ENCODE measurements around the gene IL11RA.
A peak's percentile ranks its signal among the peaks of the same experiment; 100 is the strongest.

Gene IL11RA

DNA sequence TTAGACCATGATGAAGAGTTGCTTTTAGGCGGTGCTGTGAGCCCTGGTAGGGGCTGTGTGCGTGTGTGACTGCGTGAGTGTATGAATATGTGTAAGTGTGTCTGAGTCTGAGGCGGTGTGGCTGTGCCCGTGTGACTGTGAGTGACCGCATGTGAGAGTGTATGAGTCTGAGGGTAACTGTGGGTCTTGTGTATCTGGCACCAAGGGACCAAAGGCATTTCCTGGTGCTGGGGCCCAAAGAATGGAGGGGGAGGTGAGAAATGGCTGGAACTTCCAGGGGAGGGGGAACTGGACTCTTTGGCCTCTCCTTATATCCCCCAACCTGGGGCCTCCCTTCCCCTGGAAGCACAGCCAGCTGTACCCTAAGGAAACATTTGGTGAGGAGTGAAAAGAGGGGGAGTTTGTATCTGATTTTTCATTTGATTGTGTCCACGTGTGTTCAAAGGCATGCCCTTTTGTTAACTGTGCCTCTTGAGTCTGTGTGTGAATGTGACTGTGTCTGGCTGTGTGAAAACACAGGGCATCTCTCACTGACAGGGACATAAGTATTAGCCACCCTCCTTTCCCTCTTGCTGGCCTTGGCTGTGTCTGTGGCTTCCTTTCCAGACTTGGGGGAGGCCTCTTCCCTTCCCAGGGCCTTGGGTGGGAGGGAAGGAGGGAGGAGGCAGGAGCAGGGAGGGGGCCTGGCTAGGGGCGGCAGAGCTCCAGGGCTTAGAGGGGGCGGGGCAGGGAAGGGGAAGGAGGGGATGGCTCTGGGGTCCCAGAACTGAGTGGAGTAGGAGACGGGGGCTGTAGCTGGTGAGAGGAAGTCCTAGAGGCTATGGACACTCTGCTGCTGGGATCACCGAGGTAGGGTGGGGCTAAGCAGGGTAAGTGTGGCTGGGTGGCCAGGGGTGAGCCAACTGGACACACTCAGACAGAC is 1.4 kb downstream of the IL11RA start:
- no peak for DNase-seq (ENCODE audit: low read depth in 2 of 2)

DNA sequence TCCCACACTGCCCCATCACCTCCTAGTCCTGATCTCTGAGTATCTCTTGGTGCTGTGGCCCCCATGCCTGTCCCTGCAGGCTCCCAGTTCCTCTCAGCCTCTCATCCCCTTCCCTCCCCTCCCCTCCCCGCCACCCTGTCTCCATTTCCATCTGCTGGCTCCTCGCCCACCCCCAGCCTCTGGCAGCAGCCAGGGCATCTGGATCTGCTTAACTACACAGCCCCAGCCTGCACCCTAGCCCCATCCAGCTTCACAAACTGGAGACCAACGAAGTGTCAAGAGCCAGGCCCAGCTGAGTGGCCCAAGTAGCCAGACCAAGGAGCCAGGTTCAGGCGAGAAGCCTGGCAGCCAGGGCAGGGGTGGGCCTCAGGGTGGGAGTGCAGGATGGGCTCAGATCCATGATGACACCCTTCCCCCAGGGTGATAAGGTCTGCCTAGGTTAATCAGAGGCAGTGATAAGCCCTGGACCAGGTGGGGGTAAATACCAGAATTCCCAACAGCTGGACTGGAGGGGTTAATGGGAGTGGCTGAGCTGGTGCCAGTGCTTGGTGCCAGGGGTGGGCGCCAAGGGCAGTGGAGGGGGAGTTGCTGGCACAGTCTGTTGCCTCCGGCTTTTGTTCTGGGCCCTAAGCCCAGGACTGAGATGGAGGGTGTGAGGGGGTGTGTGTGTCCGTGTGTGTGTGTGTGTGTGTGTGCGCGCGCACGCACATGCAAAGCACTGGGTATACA is 2.5 kb downstream of the IL11RA start:
- no peak for DNase-seq (ENCODE audit: low read depth in 2 of 2)

DNA sequence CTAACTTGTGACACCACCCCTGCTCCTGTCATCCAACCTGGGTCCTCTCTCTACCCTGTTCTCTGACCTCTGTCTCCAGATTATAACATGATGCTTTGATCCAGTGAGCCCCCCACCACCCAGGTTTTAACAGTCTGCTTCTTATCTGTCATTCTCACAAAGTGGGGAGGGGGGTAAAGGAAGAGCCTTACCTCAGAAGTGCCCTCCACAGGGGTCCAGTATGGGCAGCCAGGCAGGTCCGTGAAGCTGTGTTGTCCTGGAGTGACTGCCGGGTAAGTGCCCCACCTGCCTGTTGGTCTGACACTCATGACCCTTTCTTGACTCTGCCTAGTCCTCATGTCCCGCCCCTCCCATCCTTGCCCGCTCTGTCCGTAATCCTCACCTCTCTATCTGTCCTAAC is 3.4 kb downstream of the IL11RA start:
- no peak for DNase-seq (ENCODE audit: low read depth in 2 of 2)

DNA sequence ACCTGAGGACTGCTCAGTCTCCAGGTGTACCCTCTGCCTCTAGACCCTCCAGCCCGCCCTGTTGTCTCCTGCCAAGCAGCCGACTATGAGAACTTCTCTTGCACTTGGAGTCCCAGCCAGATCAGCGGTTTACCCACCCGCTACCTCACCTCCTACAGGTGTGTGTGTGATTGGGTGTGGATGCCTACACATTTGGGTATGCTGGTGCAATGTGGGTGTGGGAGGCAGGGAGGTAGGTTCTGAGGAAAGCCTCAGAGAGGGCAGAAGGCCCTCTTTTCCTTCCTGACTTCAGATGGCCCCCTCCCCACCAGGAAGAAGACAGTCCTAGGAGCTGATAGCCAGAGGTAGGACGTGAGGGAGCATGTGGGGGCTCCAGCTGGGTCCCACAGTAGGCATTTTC is 5.0 kb downstream of the IL11RA start:
- DNase-seq (ENCODE audit: low read depth in 2 of 2), result no peak

DNA sequence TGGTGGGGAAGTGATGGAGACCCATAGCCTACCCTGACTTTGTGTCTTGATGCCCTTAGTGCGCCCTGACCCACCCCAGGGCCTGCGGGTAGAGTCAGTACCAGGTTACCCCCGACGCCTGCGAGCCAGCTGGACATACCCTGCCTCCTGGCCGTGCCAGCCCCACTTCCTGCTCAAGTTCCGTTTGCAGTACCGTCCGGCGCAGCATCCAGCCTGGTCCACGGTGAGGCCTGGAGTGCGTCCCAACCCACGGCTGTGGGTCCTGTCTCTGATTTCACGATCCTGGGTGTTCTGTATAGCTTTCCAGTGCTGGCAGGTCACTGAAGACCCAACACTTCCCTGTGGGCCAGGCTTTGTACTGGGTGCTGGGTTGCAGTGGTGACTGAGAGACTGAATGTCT is 6.5 kb downstream of the IL11RA start:
- DNase-seq (ENCODE audit: low read depth in 2 of 2), result no peak

DNA sequence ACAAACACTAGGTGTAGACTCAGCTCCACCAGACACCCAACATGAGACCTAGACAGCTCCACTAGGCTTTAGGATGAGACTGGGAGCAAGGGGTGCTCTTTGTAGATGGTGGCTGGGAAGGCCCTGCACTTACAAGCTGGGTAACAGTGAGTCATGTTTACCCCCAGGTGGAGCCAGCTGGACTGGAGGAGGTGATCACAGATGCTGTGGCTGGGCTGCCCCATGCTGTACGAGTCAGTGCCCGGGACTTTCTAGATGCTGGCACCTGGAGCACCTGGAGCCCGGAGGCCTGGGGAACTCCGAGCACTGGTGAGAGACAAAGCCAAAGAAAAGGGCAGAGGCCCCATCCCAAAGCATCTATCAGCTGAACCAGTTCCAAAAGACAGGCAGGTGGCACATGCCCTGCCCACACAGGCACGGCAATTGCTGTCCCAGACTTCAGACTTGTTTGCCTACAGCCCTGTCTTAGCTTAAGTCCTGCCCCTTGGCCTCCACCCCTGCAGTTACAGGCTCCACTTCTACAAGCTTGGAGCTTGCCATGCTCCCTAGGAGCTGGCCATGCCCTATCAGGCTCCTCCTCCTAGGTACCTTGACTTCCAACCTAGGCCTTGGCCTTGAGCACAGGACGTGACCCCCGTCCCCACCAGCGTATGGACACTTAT is 7.7 kb downstream of the IL11RA start:
- no peak for DNase-seq (ENCODE audit: low read depth in 2 of 2)

DNA sequence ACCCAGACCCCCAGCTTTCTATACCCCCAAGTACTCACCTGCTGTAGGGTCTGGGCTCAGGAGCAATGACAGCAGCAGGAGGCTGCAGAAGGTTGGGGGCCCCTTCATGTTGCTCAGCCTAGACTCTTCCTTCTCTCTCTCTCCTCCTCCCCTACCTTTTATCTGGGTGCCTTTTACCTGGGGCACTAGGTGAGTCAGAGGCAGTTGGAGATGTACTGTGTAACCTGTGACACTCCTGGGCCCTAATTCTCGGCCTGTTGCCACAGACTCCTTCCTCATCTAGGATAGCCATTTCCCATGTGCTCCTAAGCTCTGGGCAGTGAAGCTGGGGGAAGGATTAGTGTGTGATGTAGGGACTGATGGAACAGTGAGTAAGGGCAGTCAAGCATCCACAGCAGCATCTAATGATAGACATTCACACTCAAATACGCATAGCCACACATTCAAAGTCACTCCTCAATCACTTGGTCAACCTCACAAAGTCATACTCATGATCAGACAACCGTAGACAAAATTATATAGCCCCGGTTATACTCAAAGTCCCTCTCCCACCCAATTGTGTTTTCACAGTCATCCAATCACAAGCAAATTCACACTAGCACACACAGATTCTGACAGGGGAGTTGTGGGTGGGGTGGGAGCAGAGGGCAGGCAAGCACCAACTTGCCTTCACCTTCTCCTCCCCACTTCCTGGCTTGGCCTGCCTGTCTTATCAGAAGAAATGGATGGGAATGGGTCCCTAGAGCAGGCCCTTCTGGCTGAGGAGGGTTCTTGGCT is 10.7 kb downstream of the IL11RA start, which contains the start of gene CCL27:
TSS of gene CCL27 (minus strand) at position 132 of the 777 bp plus-strand sequence. CDS start at position 108, 24 bp downstream.
- DNase-seq (ENCODE audit: low read depth in 2 of 2), result no peak

DNA sequence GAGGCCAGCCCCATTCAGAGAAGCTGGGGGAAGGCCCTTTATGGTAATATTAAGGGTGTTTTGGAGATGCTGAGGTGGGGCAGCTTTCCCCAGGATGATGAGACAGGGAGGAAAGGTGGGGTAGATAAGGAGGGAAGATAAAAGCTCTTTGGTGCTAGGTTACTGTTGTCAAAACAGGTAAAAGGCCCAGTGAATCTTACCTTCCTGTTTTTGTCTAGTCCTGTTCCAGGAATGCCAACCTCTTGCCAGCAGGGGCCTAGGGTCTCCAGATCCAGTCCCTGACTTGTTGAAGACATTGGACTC is 11.3 kb downstream of the IL11RA start:
- no peak for DNase-seq (ENCODE audit: low read depth in 2 of 2)

DNA sequence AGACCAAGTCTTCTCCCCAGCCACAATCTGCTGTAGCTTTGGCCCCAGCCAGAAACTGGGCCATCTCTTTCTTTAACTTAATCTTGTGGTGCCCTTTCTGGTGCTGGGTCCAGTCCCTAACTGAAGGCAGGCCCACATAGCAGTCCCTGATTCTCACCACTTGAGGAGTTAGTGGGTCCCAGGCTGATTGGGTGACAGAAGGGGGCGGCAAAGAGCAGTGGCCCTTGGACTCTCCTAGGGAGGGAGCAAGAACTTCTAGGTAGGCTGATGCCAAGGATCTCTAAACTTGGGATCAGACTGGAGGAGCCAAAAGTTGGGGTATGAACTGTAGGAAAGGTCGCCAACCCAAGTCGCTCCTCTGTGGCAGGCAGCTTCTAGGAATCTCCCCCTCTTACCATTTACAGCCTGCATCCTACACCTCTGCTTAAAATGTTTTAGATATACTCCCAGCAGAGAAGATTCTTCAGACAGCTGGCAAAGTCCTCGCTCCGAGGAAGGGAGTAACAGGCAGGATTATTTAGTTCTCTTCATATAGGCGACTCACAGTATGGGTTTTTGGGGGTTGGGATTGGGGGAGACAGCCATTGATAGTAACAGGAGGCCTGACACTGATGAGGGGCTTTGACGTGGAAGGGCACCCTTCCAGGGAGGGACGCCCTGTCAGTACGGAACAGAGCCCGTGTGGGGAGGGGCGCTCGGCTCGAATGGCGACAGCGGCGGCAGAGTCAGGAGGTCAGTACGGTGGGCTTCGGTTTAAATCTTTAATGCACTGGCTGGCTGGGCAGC is 12.5 kb downstream of the IL11RA start:
- peak; percentile 52 to 77 for DNase-seq (ENCODE audit: low read depth in 2 of 2)

DNA sequence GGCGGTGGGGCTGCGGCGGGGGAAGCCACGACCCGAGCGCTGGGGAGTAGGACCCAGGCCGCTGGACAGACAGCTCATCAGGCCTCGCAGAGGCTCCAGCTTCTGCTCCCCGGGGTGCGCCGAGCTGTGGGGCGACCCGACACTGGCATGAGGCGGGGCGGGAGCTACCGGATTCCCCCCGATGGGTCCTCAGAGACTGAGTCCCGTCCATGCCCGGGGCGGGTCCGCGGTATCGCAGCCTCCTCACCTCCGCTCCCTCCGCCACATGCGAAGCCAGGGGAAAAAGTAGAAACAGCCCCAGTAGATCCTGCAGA is 13.0 kb downstream of the IL11RA start:
- DNase-seq (ENCODE audit: low read depth in 2 of 2), result no peak

DNA sequence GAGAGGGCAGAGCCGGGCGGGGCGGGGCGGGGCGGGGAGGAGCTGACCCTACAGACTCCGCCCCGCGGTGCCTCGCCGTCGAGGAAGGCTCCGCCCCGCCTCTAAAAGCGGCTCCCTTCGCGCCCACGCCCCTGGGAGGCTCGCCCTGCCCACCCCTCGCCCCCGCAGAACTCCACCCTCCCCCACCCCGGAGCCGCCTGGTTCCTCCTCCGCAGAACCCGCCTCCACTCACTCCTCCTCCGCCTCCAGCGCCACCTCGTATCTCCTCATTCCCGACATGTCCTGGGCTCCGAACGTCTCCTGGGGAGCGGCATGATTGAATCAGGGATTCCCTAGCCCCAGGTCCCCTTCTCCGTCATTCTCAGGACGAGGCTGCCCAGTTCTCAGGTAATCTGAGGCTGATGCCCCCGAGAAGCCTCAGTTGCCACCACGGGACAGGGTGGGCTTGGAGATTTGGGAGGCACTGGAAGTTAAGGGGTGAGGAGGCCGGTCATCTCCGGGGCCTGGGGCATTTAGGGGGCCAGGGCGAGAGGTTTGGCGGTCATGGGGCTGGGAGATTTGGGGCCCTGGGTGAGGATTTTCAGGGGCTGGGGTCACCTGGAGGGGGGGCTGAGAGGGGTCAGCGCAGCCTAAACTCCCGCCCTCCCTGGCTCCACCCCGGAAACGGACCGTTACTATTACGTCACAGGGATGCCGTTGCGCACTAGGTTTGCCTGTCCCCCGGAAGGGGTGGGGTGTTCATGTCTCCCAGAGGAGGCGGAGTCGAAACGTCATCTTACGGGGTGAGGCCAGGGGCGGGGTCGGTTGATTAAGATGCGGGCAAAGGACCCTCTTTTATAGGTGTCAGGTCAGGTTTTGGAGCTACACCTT is 13.6 kb downstream of the IL11RA start:
- peak; percentile 75 to 80 for DNase-seq (ENCODE audit: low read depth in 2 of 2)

DNA sequence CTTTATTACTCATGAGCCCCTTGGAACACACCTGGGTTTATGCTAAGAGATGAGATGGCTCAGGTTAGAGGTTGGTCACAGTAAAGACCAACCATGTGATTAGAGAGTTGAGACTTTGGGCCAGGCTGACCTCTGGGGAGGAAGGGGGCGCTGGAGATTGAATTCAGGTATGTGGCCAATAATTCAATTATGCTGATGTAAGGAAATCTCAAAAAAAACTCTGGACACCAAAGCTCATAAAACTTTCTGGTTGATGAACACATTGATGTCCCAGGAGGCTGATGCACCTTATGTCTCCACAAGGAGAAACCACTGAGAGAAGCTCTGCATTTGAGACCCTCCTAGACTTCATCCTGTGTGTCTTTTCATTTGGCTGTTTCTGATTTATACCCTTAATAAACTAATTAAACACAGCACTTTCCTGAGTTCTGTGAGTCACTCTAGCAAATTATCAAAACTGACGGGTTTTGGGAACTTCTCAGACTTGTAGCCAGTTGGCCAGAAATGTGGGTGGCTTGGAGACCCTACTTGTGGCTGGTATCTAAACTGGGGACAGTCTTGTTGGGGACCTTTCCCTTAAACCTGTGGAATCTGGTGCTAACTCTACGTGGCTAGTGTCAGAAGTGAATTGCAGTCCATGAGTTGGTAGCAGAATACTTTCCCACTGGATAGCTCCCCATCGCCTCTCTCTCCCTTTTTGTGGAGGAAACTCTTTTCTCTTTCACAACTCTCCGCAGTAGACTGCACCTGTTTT is 18.0 kb downstream of the IL11RA start:
- no peak for DNase-seq (ENCODE audit: low read depth in 2 of 2)

DNA sequence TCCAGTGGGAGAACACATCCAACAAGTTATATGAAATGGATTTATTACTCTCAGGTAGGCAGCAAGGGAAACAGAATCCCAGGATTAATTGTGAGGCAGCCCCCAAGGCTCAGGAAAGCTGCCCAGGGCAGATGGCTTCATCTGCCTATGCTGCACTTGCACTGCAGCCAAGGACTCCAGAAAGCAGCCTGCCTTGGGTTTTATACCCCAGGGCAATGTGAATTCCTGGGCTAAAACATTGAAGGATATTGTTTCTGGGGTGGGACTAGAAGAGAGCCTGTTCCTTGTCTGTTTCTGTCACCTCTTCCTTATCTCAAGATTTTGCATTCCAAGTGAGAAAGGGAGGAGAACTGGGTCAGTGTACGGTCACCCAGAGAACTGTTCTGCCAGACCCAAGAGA is 19.3 kb downstream of the IL11RA start:
- no peak for DNase-seq (ENCODE audit: low read depth in 2 of 2)

DNA sequence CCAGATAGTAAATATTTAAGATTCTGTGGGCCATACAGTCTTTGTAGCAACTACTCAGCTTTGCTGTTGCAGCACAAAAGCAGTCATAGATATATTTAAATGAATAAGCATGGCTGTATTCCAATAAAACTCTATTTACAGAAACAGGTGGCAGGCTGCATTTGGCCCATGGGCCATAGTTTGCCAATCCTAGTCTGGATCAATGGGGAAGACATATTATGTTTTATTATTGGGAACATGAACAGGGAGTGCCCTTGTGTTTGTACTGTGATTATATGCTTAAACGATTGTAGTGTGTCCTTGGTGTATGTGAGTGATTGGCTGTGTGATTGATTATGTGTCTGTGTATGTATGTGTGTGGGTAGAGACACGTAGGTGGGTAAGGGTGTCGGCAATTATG is 22.5 kb downstream of the IL11RA start:
- DNase-seq (ENCODE audit: low read depth in 2 of 2), result no peak

DNA sequence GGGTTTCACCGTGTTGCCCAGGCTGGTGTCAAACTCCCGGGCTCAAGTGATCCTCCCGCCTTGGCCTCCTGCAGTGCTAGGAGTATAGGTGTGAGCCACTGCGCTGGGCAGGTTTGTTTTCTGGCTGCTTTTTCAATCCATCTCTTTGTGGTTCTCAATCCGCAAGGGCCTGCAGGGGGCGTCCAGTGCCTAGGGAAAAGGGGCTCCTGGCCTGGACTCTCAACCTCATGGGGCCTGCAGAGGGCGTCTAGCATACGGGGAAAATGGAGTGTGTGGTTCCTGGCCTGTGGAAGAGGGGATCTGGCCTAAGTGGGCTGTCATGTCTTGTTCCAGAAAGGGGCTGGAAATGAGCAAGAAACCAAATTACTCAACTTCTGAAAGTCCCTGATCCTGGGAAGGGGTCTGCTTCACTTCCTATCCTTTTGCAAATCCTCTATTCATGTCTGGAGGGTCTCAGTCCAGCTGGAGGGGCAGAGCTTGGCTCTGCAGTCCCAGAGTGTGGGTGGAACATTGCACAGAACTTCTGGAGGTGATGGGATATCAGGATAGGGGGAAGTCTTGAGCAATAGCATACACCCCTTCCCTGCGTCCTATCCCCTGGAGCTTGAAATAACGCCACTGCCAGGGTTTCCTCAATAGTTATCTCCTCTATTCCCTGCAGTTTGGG is 23.2 kb downstream of the IL11RA start:
- DNase-seq (ENCODE audit: low read depth in 2 of 2), result peak; percentile 47 to 55

DNA sequence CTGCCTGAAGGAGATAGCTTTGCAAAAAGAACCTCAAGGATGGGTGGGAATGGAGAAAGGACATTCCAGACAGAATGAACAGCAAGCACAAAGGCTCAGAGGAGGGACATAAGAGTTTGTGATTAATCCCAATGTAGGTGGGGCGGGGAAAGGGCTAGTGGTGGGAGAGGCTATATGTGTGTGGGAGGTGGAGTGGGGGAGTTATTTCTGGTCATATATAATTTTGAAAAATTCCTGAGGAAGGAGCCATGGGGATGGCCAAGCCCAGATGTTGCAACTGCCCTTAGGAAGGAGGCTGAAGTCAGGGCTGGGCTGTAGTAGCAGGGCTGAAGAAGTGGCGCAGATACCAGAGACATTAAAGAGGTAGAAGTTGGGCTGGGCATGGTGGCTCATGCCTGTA is 23.9 kb downstream of the IL11RA start:
- DNase-seq (ENCODE audit: low read depth in 2 of 2), result no peak

DNA sequence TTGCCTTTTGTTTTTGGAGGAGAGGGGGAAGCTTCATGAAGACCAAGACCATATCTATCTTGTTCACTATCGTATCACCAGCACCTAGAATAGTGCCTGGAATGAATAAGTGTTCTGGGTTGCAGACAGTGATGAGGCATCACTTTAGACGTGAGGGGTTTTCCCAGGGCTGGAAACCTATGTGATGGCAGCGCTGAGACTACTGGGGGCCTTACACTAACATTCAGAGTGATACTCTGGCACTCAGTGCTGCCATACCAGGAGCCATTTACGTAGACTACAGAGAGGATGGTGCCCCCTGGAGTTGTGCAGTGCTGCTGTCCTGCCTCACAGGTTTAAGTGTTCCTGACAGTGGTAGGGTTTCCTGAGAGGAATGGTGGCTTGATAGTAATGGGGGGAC is 32.2 kb downstream of the IL11RA start:
- peak in 1 of 2 donors; percentile 27 for DNase-seq (ENCODE audit: low read depth in 2 of 2)

DNA sequence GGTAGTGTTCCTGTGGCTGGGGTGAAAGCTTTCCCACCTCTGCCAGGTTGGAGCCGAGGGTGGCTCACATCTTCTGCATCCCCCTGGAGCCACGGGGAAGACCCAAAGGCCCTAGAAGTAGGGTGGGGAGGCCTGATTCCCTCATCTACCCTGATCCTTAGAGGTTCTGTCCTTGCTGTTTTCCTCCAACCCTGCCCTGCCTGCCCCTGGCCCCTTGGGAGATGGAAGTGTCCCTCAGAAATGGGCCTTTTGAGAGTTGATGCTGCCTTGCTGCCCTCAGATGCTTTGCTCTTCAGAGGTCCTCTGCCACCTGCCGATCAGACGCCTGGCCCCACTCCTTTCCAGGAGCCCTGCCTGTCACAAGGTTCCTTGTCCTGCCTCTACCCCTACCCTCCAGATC is 32.8 kb downstream of the IL11RA start:
- DNase-seq (ENCODE audit: low read depth in 2 of 2), result no peak

DNA sequence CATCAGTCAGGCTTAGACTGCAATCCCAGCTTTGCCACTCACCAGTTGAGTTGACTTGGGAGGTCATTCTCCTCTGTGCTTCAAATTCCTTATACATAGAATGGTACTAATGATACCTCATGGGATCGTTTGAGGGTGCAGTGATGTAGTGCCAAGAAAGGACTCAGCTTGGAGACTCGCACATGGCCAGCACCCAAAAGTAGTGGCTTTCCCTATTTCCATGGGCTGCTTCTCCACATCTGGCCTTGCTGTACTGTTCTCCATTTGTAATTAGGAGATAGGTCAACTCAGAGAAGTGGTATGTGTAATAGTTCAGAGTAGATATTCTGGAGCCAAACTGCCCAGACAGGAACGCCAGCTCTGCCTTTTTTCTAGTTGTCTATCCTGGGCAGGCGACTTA is 33.6 kb downstream of the IL11RA start:
- no peak for DNase-seq (ENCODE audit: low read depth in 2 of 2)

All from stimulated activated CD4-positive, alpha-beta T cell treated with anti-CD3 and anti-CD28 coated beads, Interleukin-4, amount 100 ng/mL, for 48 hours (primary cell).